GM18873 (cell line): ENCODE data around the gene HPSE2.
"Not testable (repeated sequence)": the region's sequence is repeated elsewhere in the genome, so short reads cannot be mapped to it uniquely, and the experiment has no call there.

Experiments
- ATAC-seq: cut with Tn5 transposase; IDR thresholded peaks from one replicate; pipeline ENCODE4 v1.9.1; 2021; ENCODE audit warnings: mild to moderate bottlenecking, moderate library complexity, moderate number of reproducible peaks; ENCODE audit not compliant: unreplicated experiment, low FRiP score

The HPSE2 gene

DNA sequence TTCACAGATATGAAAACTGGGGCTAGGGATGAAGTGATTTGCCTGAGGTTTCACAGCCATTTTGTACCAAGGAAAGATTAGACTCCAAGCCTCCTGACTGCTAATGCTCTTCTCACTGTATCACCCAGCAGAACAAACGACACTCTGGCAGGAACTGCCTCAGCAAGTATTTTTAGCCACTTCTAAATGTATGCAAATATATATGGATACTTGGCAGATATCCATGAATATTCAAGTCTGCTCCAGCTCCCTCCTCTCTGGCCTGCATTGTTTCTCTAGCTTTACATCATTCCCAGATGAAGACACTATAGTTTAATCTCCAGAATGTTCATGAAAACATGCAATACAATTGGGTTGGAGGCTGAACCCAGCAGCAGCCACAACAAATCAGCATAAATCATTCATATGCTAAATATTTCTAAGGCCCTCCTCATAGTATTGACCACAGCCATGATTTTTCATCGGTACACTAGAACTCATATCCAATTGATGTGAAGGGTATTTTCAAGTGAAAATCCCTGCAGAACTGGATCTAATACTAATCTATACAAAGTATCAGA is 65.5 kb downstream of the HPSE2 start:
- ATAC-seq: no peak

DNA sequence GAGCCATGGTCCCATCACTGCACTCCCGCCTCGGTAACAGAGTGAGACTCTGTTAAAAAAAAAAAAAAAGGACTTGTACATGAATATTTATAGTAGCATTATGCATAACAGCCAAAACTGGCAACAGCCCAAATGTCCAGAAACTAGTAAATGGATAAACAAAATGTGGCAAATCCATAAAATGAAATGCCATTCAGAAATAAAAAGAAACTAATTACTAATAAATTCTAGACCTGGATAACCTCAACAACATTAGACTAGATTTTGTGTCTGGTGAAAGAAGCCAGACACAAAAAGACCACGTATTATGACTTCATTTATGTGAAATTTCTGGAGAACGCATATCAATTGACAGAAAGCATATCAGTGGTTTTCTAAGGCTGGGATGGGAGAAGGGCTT is 74.5 kb downstream of the HPSE2 start:
- ATAC-seq: no peak

DNA sequence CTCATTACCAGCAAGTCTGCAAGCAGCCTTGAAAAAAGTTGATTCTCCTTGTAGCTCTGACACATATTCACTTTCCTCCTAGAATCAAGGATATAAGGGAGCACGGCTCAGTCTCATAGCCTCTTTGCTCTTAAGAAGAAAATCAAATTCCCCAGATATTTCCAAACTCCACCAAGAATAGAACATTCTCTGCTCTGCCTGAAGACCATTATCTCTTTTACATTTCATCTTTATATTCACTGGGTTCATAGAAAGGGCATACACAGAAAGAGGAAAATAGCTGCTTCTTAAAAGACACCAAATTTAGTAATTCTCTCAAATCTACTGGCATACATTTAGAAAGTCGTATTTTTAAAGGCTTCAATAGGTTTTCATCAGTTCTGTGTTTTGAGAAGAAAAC is 92.0 kb downstream of the HPSE2 start:
- ATAC-seq: no peak

DNA sequence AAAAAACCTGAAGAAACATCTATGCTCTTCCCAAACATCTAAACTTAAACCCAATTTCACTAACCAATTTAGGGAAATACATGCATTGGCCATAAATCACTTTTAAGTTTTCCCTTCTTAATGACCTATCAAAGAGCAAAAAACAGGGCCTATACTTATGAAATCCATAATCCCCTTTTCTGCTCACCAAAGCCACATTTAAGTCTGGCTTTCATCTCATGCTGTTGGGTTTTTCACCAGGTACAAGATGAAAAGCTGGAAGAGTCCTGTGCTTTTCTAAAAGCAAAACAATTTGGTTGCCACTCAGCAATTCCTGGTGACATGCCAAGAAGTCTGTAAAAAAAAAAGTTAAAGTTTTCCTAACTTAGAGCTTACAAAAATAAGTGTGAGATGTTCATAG is 92.6 kb downstream of the HPSE2 start:
- no peak for ATAC-seq

DNA sequence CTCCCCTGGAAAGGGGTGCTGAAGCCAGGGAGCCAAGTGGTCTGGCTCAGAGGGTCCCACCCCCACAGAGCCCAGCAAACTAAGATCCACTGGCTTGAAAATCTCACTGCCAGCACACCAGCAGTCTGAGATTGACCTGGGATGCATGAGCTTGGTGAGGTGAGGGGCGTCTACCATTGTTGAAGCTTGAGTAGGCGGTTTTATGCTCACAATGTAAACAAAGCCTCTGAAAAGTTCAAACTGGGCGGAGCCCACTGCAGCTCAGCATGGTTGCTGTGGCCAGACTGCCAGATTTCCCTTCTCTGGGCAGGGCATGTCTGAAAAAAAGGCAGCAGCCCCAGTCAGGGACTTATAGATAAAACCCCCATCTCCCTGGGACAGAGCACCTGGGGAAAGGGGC is 102.8 kb downstream of the HPSE2 start:
- ATAC-seq: not testable (repeated sequence)

DNA sequence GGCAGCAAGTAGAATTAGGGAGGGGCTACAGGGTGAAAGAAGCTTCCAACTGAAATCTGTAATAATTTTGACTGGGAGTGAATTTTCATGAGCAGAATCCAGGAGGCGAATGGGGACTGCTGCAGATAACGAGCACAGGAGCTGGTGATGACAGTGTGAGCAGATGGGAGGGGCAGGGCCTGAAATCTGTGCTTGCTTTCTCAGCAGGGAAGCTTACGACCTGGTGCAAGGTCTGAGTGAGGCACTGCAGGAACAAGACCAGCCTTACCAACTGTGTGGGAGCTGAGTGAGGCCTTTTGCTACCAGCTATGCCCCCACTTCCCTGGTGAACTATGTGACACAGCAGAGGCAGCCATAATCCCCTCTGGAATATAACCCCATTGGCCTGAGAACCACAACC is 109.8 kb downstream of the HPSE2 start:
- no peak for ATAC-seq

DNA sequence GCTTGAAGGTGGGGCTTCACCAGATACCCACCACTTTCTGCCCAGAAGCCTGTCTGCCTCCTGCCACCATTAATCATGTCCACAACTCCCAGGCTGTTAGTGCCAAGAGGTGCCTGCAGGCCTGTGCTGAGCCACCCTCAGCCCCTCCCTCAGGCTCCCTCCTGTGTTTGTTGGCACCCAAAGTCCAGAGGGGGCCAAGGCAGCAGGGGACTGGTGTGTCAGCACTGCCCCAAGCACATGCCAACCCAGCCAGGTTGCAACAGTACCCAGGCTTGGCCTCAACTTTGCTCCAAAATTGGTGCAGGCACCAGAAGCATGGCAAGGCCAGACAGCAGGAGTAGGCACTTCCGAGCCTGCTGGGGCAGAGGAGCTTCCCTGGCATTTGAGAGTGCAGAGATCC is 111.3 kb downstream of the HPSE2 start:
- no peak for ATAC-seq

DNA sequence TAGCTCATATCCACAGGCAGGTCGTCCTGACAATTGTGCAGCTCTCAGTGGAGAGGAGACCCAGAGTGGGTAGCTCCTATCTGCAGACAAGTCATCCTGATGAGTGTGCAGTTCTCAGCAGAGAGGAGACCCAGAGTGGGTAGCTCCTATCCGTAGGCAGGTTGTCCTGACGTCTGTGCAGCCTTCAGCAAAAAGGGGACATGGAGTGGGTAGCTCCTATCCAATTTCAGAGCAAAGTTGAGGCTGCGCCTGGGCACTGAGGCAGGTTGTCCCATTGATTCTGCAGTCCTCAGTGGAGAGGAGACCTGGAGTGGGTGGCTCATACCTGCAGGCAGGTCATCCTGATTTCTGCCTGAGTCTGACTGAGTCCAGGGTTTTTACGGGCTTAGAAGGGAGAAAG is 111.8 kb downstream of the HPSE2 start:
- no peak for ATAC-seq

DNA sequence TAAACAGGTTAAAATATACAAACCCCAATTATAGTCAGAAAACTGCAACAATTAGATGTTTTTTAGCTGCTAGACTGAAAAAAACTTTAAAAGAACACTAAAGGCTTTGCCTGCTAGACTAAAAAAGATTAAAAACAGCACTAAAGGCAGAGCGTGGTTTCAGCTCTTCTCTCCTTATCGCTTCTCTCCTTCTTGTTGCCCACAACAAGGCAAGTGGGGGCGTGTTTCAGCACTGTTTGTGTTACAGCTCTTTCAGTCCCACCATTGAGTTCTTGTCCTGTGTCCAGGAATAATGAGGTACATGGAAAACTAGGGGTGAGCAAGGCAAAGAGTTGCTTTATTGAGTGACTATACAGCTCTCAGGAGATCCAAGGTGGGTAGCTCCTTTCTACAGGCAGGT is 112.3 kb downstream of the HPSE2 start:
- ATAC-seq: no peak

DNA sequence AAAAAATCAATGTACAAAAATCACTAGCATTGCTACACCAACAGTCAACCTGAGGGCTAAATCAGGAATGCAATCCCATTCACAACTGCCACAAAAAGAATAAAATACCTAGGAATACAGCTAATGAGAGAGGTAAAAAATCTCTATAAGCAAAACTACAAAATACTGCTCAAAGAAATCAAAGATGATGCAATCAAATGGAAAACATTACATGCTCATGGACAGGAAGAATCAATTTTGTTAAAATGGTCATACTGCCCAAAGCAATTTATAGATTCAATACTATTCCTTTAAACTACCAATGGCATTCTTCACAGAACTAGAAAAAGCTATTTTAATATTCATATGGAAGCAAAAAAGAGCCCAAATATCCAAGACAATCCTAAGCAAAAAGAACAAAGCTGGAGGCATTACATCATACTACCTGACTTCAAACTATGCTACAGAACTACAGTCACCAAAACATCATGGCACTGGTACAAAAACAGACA is 116.3 kb downstream of the HPSE2 start:
- ATAC-seq: no peak

DNA sequence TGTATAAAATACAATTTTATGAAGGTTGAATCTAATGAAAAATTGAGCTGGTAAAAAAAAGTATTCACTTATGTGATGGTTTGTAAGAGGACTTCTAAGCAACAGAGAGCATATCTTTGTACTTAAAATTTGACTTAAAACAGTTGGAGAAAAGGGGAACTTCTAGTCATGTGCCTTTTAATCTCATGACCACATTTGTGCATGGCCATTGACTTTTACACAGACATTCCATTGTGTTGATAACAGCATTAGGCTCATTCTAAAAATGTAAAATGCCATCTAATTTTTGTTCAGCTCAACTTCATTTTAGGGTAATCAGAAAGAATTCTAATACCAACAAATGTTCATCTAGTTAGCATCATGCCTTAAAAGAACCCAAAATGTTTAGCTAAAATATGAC is 119.9 kb downstream of the HPSE2 start:
- no peak for ATAC-seq

DNA sequence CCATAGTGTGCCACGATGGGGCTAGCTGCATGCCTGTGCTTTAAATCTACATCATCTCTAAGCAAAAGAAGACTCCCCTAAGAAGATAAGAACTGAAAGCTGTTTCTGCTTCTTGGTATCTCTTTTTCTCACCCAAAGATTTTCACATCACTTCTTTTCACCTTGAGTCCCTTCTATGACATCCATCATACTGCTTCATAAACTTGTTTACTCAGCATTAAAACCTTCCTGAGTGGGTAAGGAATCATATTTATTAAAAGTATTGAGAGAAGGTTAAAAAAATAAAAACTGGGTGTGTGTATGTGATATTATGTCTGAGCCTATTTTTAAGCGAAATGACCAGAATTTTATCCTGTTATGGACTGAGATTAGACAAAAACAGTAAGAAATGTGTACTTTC is 150.3 kb downstream of the HPSE2 start:
- no peak for ATAC-seq

DNA sequence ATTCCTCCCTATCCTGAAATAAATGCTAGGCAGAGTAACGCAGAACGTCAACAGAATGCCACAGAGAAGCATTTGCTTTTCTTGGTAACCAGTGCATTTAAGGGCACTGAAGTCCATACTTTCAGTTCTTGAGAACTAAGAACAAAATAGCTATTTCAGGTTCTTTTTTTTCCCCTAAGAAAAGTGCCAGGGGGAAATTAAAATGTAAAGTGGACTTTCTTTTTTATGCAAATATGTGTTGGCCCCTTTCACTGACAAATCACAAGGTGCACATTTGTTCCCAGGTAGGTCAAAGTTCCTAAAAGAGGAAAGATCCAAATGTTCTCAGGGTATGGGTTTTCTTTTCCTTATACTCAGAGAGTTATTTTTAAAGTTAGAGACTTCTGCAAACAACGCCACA is 151.5 kb downstream of the HPSE2 start:
- no peak for ATAC-seq

DNA sequence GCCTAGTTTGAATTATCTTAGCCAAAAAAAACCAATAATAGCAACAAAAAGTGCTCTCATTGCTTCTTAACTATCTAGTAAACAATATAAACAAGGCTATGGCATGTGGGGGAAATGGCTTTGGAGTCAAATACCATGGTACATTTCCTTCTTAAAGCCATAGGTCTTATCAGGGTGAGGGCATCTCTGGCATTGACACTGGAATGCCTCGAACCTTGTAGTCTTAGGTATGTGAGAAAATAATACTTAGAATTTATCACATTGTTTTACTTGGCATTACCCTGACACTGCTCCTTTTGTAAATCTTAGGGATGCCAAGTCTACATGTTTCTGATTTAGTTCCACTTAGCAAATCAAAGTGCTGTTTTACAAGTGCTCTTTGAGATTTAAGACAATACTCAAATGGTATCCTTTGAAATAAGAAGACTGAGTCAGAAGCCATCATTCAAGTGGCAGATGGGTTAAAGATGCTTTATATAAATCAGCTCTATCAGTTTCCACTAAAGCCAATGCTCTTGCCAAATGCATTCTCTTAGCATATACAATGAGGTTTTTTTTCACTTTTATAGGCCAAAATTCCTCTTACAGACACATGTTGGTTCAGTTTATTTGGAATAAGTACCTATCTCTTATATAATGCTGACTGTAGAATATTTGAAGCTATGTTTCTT is 155.2 kb downstream of the HPSE2 start:
- no peak for ATAC-seq

DNA sequence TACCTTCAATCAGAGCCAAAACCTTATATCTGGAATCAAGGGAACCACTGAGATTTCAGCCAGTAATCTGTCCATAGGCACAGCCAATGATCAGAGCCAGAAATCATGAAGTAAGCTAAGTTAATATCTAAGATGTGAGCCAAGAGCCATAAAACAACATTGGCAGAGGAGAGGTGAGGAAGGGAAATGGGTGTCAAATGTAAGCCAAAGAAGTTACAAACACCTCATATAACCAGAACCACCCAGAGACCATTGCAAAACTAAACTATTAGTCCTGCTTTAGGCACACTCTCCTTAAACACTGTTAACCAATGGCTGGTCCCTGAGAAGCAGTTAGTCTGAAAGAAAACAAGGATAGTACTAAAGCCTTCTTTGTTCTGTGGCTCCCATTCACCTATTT is 173.1 kb downstream of the HPSE2 start:
- ATAC-seq: no peak

DNA sequence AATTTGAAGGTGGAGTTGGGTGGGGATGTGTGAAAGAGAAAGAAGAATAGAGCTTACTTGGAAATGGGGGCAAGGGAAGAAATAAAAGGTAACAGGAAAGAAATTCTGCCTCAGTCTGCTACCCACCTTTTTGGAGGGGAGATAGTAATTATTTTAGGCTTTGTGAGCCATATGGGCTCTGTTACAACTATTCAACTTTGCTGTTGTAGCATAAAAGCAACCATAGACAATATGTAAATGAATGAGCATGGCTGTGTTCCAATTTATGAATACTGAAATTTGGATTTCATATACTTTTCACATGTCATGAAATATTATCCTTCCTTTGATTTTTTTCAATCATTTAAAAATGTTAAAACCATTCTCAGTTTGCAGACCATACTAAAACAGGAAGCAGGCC is 176.9 kb downstream of the HPSE2 start:
- no peak for ATAC-seq

DNA sequence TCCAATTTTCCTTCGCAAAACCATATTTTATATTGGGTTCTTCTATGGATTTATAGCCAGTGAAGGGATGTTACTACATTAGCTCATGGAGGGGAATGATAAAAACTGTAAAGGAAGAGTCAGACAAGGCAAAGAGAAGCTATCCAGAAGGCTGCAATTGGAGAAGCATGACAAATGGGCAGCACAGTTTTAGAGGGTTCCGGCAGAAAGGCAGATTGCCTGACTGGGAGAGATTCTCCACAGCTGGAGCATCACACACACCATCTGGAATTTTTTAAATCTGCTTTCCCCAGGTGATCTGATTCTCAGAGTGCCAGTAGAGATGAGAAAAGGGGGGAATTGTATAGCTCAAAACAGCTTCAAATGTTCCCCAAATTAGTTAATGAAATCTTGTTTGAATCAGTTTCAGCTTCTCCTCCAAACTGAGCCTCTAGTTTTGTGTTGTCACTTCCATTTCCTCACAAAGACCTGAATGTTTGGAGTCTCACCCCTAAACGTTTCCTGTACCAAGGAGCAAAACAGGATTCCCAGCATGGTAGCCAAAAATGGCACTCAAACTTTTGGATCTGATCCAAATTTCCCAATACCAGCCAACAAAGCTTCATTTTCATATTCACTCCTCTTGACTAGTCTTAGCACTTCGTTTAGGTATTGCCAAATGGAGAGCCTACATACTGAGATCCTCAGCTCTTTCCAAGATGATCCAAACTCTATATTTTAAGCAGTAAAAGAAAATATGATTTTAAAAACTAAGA is 177.5 kb downstream of the HPSE2 start:
- ATAC-seq: no peak

DNA sequence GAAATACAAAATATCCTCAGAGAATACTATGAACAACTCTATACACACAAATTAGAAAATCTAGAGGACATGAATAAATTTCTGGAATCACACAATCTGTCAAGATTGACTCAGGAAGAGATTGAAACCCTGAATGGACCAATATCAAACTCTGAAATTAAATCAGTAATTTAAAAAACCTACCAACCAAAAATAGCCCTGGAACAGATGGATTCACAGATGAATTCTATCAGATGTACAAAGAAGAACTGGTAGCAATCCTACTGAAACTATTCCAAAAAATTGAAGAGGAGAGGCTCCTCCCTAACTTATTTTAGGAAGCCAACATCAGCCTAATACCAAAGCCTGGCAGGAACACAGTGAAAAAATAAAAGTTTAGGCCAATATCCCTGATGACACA is 190.0 kb downstream of the HPSE2 start:
- ATAC-seq: no peak

DNA sequence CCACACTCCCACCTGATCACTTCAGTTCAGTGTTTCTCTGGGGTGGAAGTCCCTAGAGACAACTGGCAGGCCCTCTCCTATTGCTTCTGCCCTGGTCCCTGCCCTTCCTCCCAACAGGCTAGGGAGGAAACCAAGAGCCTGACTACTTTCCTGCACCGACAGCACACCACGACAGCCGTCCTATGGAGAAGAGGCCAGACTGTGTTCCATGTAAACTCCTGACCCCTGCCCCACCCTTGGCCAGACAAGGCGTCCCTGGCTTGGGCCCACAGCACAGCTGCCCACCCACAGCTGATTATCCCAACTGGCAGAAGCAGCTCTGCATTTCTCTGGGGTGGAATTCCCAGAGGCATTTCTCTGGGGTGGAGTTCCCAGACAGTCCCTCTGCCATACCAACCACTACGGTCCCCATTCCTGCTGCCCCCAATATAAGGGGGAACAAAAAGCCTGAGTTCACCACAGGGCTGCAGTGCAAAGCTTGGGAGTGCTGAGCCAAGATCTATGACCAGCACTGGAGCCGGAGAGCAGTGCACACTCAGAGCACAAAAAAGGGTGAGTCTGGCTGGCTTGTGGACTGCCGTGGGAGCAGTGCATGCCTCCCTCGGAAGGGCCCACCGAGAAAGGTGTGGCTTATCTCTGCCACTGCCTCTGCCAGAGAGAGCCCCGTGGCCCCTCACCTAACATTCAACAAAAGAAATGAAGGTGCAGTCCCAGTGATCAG is 193.4 kb downstream of the HPSE2 start:
- ATAC-seq: no peak

DNA sequence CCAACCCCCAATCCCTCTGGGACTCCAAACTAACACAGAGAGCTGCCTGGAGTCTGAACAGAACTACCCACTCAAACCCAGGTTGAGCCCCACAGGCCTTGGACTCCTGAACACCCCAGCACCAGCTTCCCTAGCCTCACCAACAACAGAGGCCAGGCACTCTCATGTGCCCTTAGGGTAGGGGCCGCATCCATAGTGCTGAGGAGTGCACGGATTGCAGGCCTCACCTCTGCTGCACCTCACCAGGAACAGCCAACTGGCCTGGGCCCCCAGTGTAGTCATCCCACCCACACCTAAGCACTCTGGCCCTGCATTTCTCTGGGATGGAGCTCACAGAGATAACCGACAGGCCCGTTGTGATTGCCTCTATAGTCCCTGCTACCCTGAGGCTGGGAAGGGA is 194.2 kb downstream of the HPSE2 start:
- ATAC-seq: no peak

DNA sequence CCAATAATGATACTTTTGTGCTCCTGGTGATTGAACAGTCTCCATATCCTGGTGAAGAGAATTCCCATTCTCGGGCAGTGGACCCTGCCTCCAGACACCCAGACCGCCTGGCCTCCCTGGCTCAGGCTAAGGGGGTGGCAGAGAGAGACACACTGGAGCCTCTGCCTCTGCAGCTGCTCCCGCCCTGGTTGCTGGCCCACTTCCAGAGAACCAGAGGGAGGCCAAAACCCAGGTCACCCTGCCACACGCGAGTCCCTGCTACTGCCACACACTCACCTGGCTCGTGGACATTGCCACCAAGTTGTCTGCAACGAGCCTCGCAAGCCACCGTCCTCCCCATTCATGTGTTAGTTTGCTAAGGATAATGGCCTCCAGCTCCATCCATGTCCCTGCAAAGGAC is 221.8 kb downstream of the HPSE2 start:
- no peak for ATAC-seq
